Measurements from ENCODE around the gene AP1B1. TPM values are rescaled to one million over a fixed set of nuclear protein-coding genes. Genes with fewer than 3 reads are reported as not detected.
A peak's percentile ranks its signal among the peaks of the same experiment; 100 is the strongest.
"Not testable (repeated sequence)": the region's sequence is repeated elsewhere in the genome, so short reads cannot be mapped to it uniquely, and the experiment has no call there.

The AP1B1 gene
- total and polyA plus RNA-seq, 8 donors, result 32.5 to 99.1 (median 36.1) TPM

DNA sequence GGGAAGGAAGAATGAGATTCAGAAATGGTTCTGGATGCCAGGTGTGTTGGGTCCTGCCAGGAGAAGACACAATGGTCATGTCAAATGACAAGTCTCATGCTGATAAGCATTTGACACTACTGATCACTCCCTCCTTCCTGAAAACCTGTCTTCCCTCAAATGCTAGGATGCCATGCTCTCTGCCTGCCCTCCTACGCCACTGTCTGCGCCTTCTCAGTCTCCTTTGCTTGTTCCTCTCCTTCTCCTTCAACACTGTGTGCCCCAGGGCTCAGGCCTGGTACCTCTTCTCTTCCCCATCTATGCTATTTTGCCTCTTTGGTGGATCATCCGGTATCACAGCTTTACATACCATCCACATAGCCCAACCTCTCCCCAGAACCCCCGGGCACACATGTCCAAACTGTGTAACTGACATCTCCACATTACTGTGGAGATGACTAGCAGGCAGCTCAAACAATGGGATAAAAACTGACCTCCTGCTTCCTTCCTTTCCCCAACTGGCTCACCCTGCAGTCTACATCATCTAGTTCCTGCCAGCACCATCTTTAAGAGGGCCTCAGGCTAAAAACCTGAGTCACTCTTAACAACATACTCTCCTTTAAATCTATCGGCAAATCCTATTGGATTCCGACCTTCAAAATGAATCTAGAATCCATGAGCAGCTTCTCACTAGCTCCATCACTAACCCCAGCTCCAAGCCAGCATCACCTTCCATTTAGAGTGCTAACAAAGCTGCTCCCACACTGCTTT lies 8.2 kb downstream of the AP1B1 start:
- TF ChIP-seq CTCF (IDR thresholded peaks at IDR 0.05), result no peak
- Histone ChIP-seq H3K36me3 (peaks cover 0 to 47% of the 10 kb centered on the region in 2 donors), H3K4me3 (no peak overlapping the region), H3K27me3 (no peaks in the 10 kb centered on the region), H3K4me1 (peaks cover 9 to 47% of the 10 kb centered on the region in 2 donors), H3K27ac (no peak overlapping the region), H3K9me3 (no peaks in the 10 kb centered on the region)
- intact Hi-C loops (cut with DNase I), result no loop called here
- DNase-seq (no peak), ATAC-seq (no peak)

DNA sequence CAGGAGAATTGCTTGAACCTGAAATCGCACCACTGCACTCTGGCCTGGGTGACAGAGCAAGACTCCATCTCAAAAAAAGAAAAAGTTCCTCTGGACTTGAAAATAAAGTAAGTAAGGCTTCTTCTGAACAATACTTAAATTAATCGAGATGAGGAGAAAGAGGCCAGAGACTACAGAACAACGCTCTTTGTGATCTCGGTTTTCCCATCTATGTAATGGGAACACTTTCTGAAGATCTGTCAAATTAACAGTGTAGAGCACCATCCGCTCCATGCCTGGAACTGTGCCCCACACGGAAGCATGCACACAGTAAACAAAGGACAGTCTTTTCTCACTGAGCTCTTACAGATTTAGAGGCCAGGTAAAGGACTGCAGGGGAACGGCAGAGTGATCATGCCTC lies 9.1 kb downstream of the AP1B1 start:
- DNase-seq (no peak), ATAC-seq (no peak)
- Histone ChIP-seq H3K9me3 (no peaks in the 10 kb centered on the region), H3K4me1 (peaks cover 9 to 41% of the 10 kb centered on the region in 2 donors), H3K4me3 (no peak overlapping the region), H3K27me3 (no peaks in the 10 kb centered on the region), H3K27ac (no peak overlapping the region), H3K36me3 (peaks cover 0 to 50% of the 10 kb centered on the region in 2 donors)
- intact Hi-C loops (cut with DNase I), result no loop called here
- no peak for TF ChIP-seq CTCF (IDR thresholded peaks at IDR 0.05)

DNA sequence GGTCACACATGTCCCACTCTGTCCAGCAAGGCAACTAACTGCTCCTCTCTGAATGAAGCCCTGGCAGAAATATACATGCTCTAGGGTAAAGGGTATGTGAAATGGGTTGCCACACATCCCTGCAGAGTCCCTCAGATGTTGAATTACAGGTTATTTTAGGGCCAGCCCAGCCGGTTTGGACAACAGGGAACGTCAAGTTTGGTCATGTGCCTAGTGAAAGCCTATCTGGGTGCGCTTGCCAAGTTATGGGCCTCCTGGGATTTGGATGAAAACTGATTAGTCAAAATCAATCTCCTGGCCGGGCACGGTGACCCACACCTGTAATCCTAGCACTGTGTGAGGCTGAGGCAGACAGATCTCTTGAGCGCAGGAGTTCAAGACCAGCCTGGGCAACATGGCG lies 10.4 kb downstream of the AP1B1 start:
- peaks cover 0 to 43% of the 10 kb centered on the region in 2 donors for H3K36me3 ChIP-seq
- no peaks in the 10 kb centered on the region for H3K9me3 ChIP-seq
- intact Hi-C loops (cut with DNase I), result no loop called here
- peaks cover 7 to 34% of the 10 kb centered on the region in 2 donors for H3K4me1 ChIP-seq
- ATAC-seq (peak; percentile 56), DNase-seq (peak in 1 of 4 donors; percentile 51)
- no peak overlapping the region for H3K4me3 ChIP-seq
- no peak for TF ChIP-seq CTCF (IDR thresholded peaks at IDR 0.05)
- H3K27ac ChIP-seq, result no peak overlapping the region
- H3K27me3 ChIP-seq, result no peaks in the 10 kb centered on the region

GRCh38 chr22:29376705-29377104 lies 11.7 kb downstream of the AP1B1 start:
- DNase-seq; ATAC-seq; H3K9me3 ChIP-seq; intact Hi-C loops (cut with DNase I); H3K27me3 ChIP-seq; H3K27ac ChIP-seq; H3K4me3 ChIP-seq: not testable (repeated sequence)
- H3K36me3 ChIP-seq, result peaks cover 0 to 42% of the 10 kb centered on the region in 2 donors
- peaks cover 0 to 22% of the 10 kb centered on the region in 2 donors for H3K4me1 ChIP-seq

- Histone ChIP-seq H3K27ac (no peak overlapping the region), H3K4me1 (peaks cover 0 to 21% of the 10 kb centered on the region in 2 donors), H3K27me3 (no peaks in the 10 kb centered on the region), H3K4me3 (no peak overlapping the region), H3K36me3 (peaks cover 0 to 50% of the 10 kb centered on the region in 2 donors), H3K9me3 (no peaks in the 10 kb centered on the region)
- no peak for TF ChIP-seq CTCF (IDR thresholded peaks at IDR 0.05)
- intact Hi-C loops (cut with DNase I), result no loop called here
- ATAC-seq, result no peak
- no peak for DNase-seq
Measured at GRCh38 chr22:29375398-29376076, 12.8 kb downstream of the AP1B1 start.

DNA sequence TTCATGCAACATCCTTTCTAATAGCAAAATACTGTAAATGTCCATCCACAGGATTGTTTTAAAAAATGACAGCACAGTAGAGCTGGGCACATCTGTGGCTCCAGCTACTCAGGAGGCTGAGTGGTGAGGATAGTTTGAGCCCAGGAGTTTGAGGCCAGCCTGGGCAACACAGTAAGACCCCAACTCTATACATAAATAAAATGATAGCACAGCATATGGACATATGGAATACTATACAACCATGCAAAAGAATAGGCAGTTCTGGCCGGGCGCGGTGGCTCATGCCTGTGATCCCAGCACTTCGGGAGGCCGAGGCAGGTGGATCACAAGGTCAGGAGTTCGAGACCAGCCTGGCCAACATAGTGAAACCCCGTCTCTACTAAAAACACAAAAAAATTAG lies 13.6 kb downstream of the AP1B1 start:
- ATAC-seq; H3K9me3 ChIP-seq; DNase-seq; H3K4me3 ChIP-seq; H3K27ac ChIP-seq; H3K27me3 ChIP-seq; intact Hi-C loops (cut with DNase I): not testable (repeated sequence)
- peaks cover 0 to 51% of the 10 kb centered on the region in 2 donors for H3K36me3 ChIP-seq
- peaks cover 0 to 28% of the 10 kb centered on the region in 2 donors for H3K4me1 ChIP-seq
